OCI-LY7 (cell line): Measurements from ENCODE around the gene STAT5A. TPM values are rescaled to one million over a fixed set of nuclear protein-coding genes. Genes with fewer than 3 reads are reported as not detected.

ENCODE experiments used
- total RNA-seq, 2 experiments: library from RNA; depleted of rRNA in 1 of 2; stranded (reverse); fragments of >200 nt in 1 of 2; shearing (Covaris generic) in 1 of 2; gene quantifications; 2 replicates each; pipeline ENCODE4 v1.2.3, GENCODE V29; 2014 to 2022

Gene STAT5A
- total RNA-seq, 2 experiments from 2014 or later: 1.9 to 7.9 TPM

Other genes starting within 250 kb of the STAT5A start
- 0.10 and 0.25 TPM in 2 replicates for gene C17orf113, start 237.9 kb upstream of the STAT5A start, total RNA-seq (2014; rRNA removed; shearing (Covaris generic))
- 0.25 TPM in 1 of 2 replicates, not detected in the other for gene C17orf113, start 237.9 kb upstream of the STAT5A start, total RNA-seq (2022)
- 0.21 and 0.85 TPM in 2 replicates for gene ZNF385C, start 190.0 kb upstream of the STAT5A start, total RNA-seq (2014; rRNA removed; shearing (Covaris generic))
- gene ZNF385C, start 190.0 kb upstream of the STAT5A start, total RNA-seq (2022): 0.26 and 0.67 TPM in 2 replicates
- 7.7 and 10.3 TPM in 2 replicates for gene DHX58, start 175.8 kb upstream of the STAT5A start, total RNA-seq (2014; rRNA removed; shearing (Covaris generic))
- 19.4 and 23.7 TPM in 2 replicates for gene DHX58, start 175.8 kb upstream of the STAT5A start, total RNA-seq (2022)
- 56.1 and 73.0 TPM in 2 replicates for gene KAT2A, start 167.1 kb upstream of the STAT5A start, total RNA-seq (2014; rRNA removed; shearing (Covaris generic))
- gene KAT2A, start 167.1 kb upstream of the STAT5A start, total RNA-seq (2022): 89.8 and 95.2 TPM in 2 replicates
- gene HSPB9, start 165.7 kb upstream of the STAT5A start, total RNA-seq (2014; rRNA removed; shearing (Covaris generic)): 0.16 TPM in 1 of 2 replicates, not detected in the other
- gene HSPB9, start 165.7 kb upstream of the STAT5A start, total RNA-seq (2022): not detected in 2 replicates
- gene RAB5C, start 133.5 kb upstream of the STAT5A start, total RNA-seq (2014; rRNA removed; shearing (Covaris generic)): 37.3 and 50.1 TPM in 2 replicates
- gene RAB5C, start 133.5 kb upstream of the STAT5A start, total RNA-seq (2022): 60.6 and 61.2 TPM in 2 replicates
- gene KCNH4, start 107.4 kb upstream of the STAT5A start, total RNA-seq (2014; rRNA removed; shearing (Covaris generic)): not detected in 2 replicates
- not detected in 2 replicates for gene KCNH4, start 107.4 kb upstream of the STAT5A start, total RNA-seq (2022)
- not detected in 2 replicates for gene HCRT, start 103.0 kb upstream of the STAT5A start, total RNA-seq (2014; rRNA removed; shearing (Covaris generic))
- not detected in 2 replicates for gene HCRT, start 103.0 kb upstream of the STAT5A start, total RNA-seq (2022)
- 30.0 and 30.7 TPM in 2 replicates for gene GHDC, start 94.0 kb upstream of the STAT5A start, total RNA-seq (2014; rRNA removed; shearing (Covaris generic))
- 25.0 and 33.2 TPM in 2 replicates for gene GHDC, start 94.0 kb upstream of the STAT5A start, total RNA-seq (2022)
- 32.4 and 33.3 TPM in 2 replicates for gene STAT5B, start 12.1 kb upstream of the STAT5A start, total RNA-seq (2014; rRNA removed; shearing (Covaris generic))
- 46.7 and 50.5 TPM in 2 replicates for gene STAT5B, start 12.1 kb upstream of the STAT5A start, total RNA-seq (2022)
- gene STAT3, start 99.9 kb downstream of the STAT5A start, total RNA-seq (2014; rRNA removed; shearing (Covaris generic)): 11.4 and 14.8 TPM in 2 replicates
- gene STAT3, start 99.9 kb downstream of the STAT5A start, total RNA-seq (2022): 28.7 and 37.2 TPM in 2 replicates
- gene CAVIN1, start 134.8 kb downstream of the STAT5A start, total RNA-seq (2014; rRNA removed; shearing (Covaris generic)): not detected in 2 replicates
- 0.08 TPM in 1 of 2 replicates, not detected in the other for gene CAVIN1, start 134.8 kb downstream of the STAT5A start, total RNA-seq (2022)
- 19.8 and 27.2 TPM in 2 replicates for gene ATP6V0A1, start 170.4 kb downstream of the STAT5A start, total RNA-seq (2014; rRNA removed; shearing (Covaris generic))
- gene ATP6V0A1, start 170.4 kb downstream of the STAT5A start, total RNA-seq (2022): 33.4 and 46.9 TPM in 2 replicates
- 25.3 and 37.6 TPM in 2 replicates for gene NAGLU, start 247.7 kb downstream of the STAT5A start, total RNA-seq (2014; rRNA removed; shearing (Covaris generic))
- 42.8 and 46.6 TPM in 2 replicates for gene NAGLU, start 247.7 kb downstream of the STAT5A start, total RNA-seq (2022)